ENCODE measurements around the gene ZNF763.
"Not testable (repeated sequence)": the region's sequence is repeated elsewhere in the genome, so short reads cannot be mapped to it uniquely, and the experiment has no call there.

Gene ZNF763

GRCh38 chr19:11964858-11965645 lies at the start of gene ZNF763:
TSS of gene ZNF763 (plus strand) at chr19:11965040. CDS start at chr19:11965209, 169 bp downstream.
- peak; percentile 36 for DNase-seq

- peak; percentile 11 for DNase-seq
Observed at GRCh38 chr19:11921852-11922495, 42.9 kb upstream of the ZNF763 start.

GRCh38 chr19:11924886-11925650 lies 39.8 kb upstream of the ZNF763 start, which contains the start of gene ZNF700:
TSS of gene ZNF700 (plus strand) at chr19:11925107. CDS start at chr19:11925211, 104 bp downstream.
- peak; percentile 77 for DNase-seq

- DNase-seq, result not testable (repeated sequence)
Observed at GRCh38 chr19:11925651-11926187, 39.1 kb upstream of the ZNF763 start.

GRCh38 chr19:11927227-11927626 lies 37.6 kb upstream of the ZNF763 start:
- DNase-seq, result no peak

- no peak for DNase-seq
Observed at GRCh38 chr19:11931051-11931450, 33.8 kb upstream of the ZNF763 start.

- DNase-seq, result no peak
Observed at GRCh38 chr19:11931513-11931912, 33.3 kb upstream of the ZNF763 start.

- not testable (repeated sequence) for DNase-seq
Observed at GRCh38 chr19:11935829-11936228, 29.0 kb upstream of the ZNF763 start.

GRCh38 chr19:11938383-11938782 lies 26.5 kb upstream of the ZNF763 start:
- not testable (repeated sequence) for DNase-seq

- DNase-seq, result not testable (repeated sequence)
Observed at GRCh38 chr19:11941361-11941887, 23.4 kb upstream of the ZNF763 start.

GRCh38 chr19:11942008-11942842 lies 22.6 kb upstream of the ZNF763 start:
- no peak for DNase-seq

GRCh38 chr19:11942843-11943108 lies 22.1 kb upstream of the ZNF763 start:
- DNase-seq, result no peak

- DNase-seq, result no peak
Observed at GRCh38 chr19:11944656-11945055, 20.2 kb upstream of the ZNF763 start.

GRCh38 chr19:11948646-11949045 lies 16.2 kb upstream of the ZNF763 start:
- no peak for DNase-seq

GRCh38 chr19:11949201-11949600 lies 15.6 kb upstream of the ZNF763 start:
- DNase-seq, result no peak

GRCh38 chr19:11949614-11950080 lies 15.2 kb upstream of the ZNF763 start:
- DNase-seq, result not testable (repeated sequence)

- DNase-seq, result no peak
Observed at GRCh38 chr19:11950312-11950711, 14.5 kb upstream of the ZNF763 start.

GRCh38 chr19:11963566-11964355 lies 1.1 kb upstream of the ZNF763 start:
- DNase-seq, result peak; percentile 22

- no peak for DNase-seq
Observed at GRCh38 chr19:11964496-11964857, 363 bp upstream of the ZNF763 start.

GRCh38 chr19:11970174-11970573 lies 5.3 kb downstream of the ZNF763 start:
- DNase-seq, result no peak

- DNase-seq, result no peak
Observed at GRCh38 chr19:11971041-11971440, 6.2 kb downstream of the ZNF763 start.
